ENCODE results near the gene HES3. TPM values are rescaled to one million over a fixed set of nuclear protein-coding genes. Genes with fewer than 3 reads are reported as not detected.

HES3 gene
- total and polyA plus RNA-seq, 2 of the 4 experiments (the other 2 are of a cell fraction), result not detected

- no peak overlapping the region for H3K27ac ChIP-seq (ENCODE audit: insufficient read depth, low read length)
- no peak overlapping the region for H3K14ac ChIP-seq (replicated peaks; ENCODE audit: low read depth, low read length)
- peaks cover 29 to 31% of the 10 kb centered on the region in 2 experiments for H3K79me1 ChIP-seq (ENCODE audit: low read depth in 1 of 2, low read length in 2 of 2)
- WGBS, 2 experiments (ENCODE audit: extremely low coverage in 2 of 2, insufficient read length in 1 of 2), result 50% methylated on average over 1 of the region's 1 CpG; no CpG with 5 or more reads in 1 of the 2 experiments
- peak overlapping the region; percentile 42; the same call in 1 of the 2 replicates for H3K23ac ChIP-seq (ENCODE audit: low read depth, low read length)
- intact Hi-C loops (cut with micrococcal nuclease) (no loop called here), in situ Hi-C loops (cut with MboI; ENCODE audit: low sequenced_read_pairs) (no loop called here), dilution Hi-C loops (cut with HindIII; ENCODE audit: low sequenced_read_pairs, unreplicated experiment) (no loop called here)
- H4K8ac ChIP-seq (ENCODE audit: low read depth in 2 of 2, low read length in 2 of 2), result no peak overlapping the region
- H2AFZ ChIP-seq (replicated peaks; ENCODE audit: low read length, poor library complexity), result no peak overlapping the region
- no peak overlapping the region for H4K91ac ChIP-seq (ENCODE audit: insufficient read depth, low read depth, low read length)
- ChIA-PET CTCF (interaction anchor here (0.5 kb wide), 1 partner anchor 182 kb away, joined by 3 read pairs; no protein-coding TSS in a partner anchor), POLR2A (ENCODE audit: unreplicated experiment) (no interaction called here)
- H3K36me3 ChIP-seq (ENCODE audit: control insufficient read depth, insufficient read depth, low read length), result peaks cover 22% of the 10 kb centered on the region
- H3K4me3 ChIP-seq (ENCODE audit: insufficient read depth, low read depth, low read length), result no peak overlapping the region
- H3K4me1 ChIP-seq (ENCODE audit: control insufficient read depth, insufficient read depth, low read length), result peaks cover 4% of the 10 kb centered on the region; the same call in 1 of the 2 replicates
- H4K5ac ChIP-seq (ENCODE audit: low read depth, low read length), result no peak overlapping the region
- H2BK15ac ChIP-seq (ENCODE audit: low read depth, low read length), result no peak overlapping the region
- no peak for ATAC-seq (ENCODE audit: low read depth)
- DNase-seq, result no peak
- no peak overlapping the region for H3K4me2 ChIP-seq (ENCODE audit: low read depth, low read length)
- no peaks in the 10 kb centered on the region; the same call in 1 of the 2 replicates for H3K9me1 ChIP-seq (ENCODE audit: insufficient read depth, low read length)
- no peak for TF ChIP-seq CTCF (conservative IDR thresholded peaks at IDR 0.05; ENCODE audit: low read depth, low read length)
- no peak for TF ChIP-seq MAFK (IDR thresholded peaks at IDR 0.05; ENCODE audit: low read depth, low read length)
- no peak for TF ChIP-seq BHLHE40 (IDR thresholded peaks at IDR 0.05; ENCODE audit: low read depth, low read length)
- no peak for TF ChIP-seq CHD1 (IDR thresholded peaks at IDR 0.05; ENCODE audit: low read depth, low read length)
- TF ChIP-seq USF2 (IDR thresholded peaks at IDR 0.05; ENCODE audit: low read depth, low read length), result no peak
- no peak for TF ChIP-seq FOS (IDR thresholded peaks at IDR 0.05; ENCODE audit: low read depth, low read length)
- TF ChIP-seq POLR2A (IDR thresholded peaks at IDR 0.05; ENCODE audit: low read depth, low read length), result no peak
- TF ChIP-seq RFX5 (IDR thresholded peaks at IDR 0.05; ENCODE audit: low read depth, low read length), result no peak
- no peak for TF ChIP-seq MAZ (IDR thresholded peaks at IDR 0.05; ENCODE audit: borderline replicate concordance, low read depth, low read length)
- no peak for TF ChIP-seq NFE2L2 (IDR thresholded peaks at IDR 0.05; ENCODE audit: low read depth, low read length)
- TF ChIP-seq ELK1 (IDR thresholded peaks at IDR 0.05; ENCODE audit: borderline replicate concordance, low read depth, low read length), result no peak
- TF ChIP-seq CEBPB (IDR thresholded peaks at IDR 0.05; ENCODE audit: low read depth, low read length), result no peak
- no peak for TF ChIP-seq RAD21 (IDR thresholded peaks at IDR 0.05; ENCODE audit: low read length)
- TF ChIP-seq RCOR1 (IDR thresholded peaks at IDR 0.05; ENCODE audit: insufficient replicate concordance, low read length), result no peak
- TF ChIP-seq MXI1 (IDR thresholded peaks at IDR 0.05; ENCODE audit: borderline replicate concordance, low read depth, low read length), result no peak
- TF ChIP-seq SMC3 (IDR thresholded peaks at IDR 0.05; ENCODE audit: low read depth, low read length), result no peak
- no peak overlapping the region for H2AK9ac ChIP-seq (replicated peaks; ENCODE audit: low read depth, low read length, poor library complexity)
- H3K9me3 ChIP-seq (ENCODE audit: control insufficient read depth, insufficient read depth, low read length), result no peaks in the 10 kb centered on the region
- no peak overlapping the region for H3K9ac ChIP-seq (ENCODE audit: low read depth, low read length)
- H3K27me3 ChIP-seq (ENCODE audit: control insufficient read depth, insufficient read depth, low read length), result no peaks in the 10 kb centered on the region
- H3K18ac ChIP-seq (ENCODE audit: low read depth, low read length), result no peak overlapping the region
- H2BK20ac ChIP-seq (ENCODE audit: low read depth, low read length), result no peak overlapping the region
- no peak overlapping the region for H2AK5ac ChIP-seq (ENCODE audit: low read depth, low read length)
- H2BK120ac ChIP-seq (ENCODE audit: low read depth, low read length), result no peak overlapping the region
- no peak overlapping the region for H3K4ac ChIP-seq (ENCODE audit: low read depth, low read length)
- BruUV-seq (replicated peaks), result no TSS peak
- H3K56ac ChIP-seq (ENCODE audit: extremely low read depth, insufficient read depth, low read length), result no peak overlapping the region
- H4K20me1 ChIP-seq (ENCODE audit: insufficient read depth, low read length), result peaks cover 4% of the 10 kb centered on the region; the same call in 1 of the 2 replicates
- no peak overlapping the region for H2BK5ac ChIP-seq (ENCODE audit: low read depth, low read length, poor library complexity, severe bottlenecking)
Observed at GRCh38 chr1:6233376-6233775, 10.6 kb upstream of the HES3 start.

Data from IMR-90 (cell line).